HEK293T (cell line): ENCODE data around the gene LAMP1.

ENCODE experiments used
- FOXA1 ChIP-seq: fragments of 450-650 bp; IDR thresholded peaks from 2 replicates; pipeline ENCODE4 v1.6.1; 2016; ENCODE audit warnings: mild to moderate bottlenecking
- ZNF384 ChIP-seq: fragments of 450-650 bp; IDR thresholded peaks from 2 replicates; pipeline ENCODE4 v1.6.1; 2016

- TF ChIP-seq ZNF384 (no peak), FOXA1 (no peak)
These were observed 22.3 kb upstream of the LAMP1 start for GRCh38 chr13:113274721-113275120.
